Suprapubic skin (tissue), 4 donors: Measurements from ENCODE around the gene RASIP1.

Experiments
- EP300 ChIP-seq: sonication (generic); formaldehyde crosslinking; IDR thresholded peaks from one replicate; pipeline ENCODE4 v1.6.1; 2017; ENCODE audit warnings: antibody characterized with exemption
- POLR2AphosphoS5 ChIP-seq, 3 donors: sonication (generic); formaldehyde crosslinking; IDR thresholded peaks; one replicate each; pipeline ENCODE4 v1.6.1; 2017; ENCODE audit warnings: antibody characterized with exemption in 3 of 3
- TF ChIP-seq, protein P1 (sequence below), 2 donors: fragments of 200-600 bp in 1 of 2; fragments of 450-650 bp in 1 of 2; sonication (generic) in 1 of 2; IDR thresholded peaks; one replicate each; pipeline ENCODE4 v1.5.1; 2016 to 2019; ENCODE audit warnings: antibody characterized with exemption in 2 of 2, mild to moderate bottlenecking in 1 of 2, moderate library complexity in 1 of 2

DNA sequence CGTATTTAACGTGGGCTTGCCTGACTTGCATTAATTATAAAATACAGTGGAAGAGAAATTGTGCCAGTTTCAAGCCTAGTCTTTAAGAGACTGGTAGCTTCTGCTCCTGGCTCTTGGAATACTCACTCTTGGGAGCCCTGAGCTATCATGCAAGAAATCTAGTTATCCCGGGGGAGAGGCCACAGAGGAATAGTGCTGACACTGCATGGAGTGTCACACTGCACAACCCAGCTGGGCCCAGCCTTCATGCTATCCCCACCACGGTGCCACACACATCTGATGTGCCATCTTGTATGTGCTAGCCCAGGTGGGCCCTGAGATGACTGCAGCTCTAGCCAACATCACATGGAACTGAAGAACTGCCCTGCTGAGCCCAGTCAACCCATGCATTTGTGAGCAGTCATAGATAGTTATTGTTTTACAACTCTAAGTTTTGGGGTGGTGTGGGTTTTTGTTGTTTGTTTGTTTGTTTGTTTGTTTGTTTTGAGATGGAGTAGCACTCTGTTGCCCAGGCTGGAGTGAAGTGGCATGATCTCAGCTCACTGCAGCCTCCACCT, 29.2 kb downstream of the RASIP1 start:
- TF ChIP-seq POLR2AphosphoS5 (IDR thresholded peaks at IDR 0.05) (no peak), EP300 (no peak)
- TF ChIP-seq, protein P1, sequence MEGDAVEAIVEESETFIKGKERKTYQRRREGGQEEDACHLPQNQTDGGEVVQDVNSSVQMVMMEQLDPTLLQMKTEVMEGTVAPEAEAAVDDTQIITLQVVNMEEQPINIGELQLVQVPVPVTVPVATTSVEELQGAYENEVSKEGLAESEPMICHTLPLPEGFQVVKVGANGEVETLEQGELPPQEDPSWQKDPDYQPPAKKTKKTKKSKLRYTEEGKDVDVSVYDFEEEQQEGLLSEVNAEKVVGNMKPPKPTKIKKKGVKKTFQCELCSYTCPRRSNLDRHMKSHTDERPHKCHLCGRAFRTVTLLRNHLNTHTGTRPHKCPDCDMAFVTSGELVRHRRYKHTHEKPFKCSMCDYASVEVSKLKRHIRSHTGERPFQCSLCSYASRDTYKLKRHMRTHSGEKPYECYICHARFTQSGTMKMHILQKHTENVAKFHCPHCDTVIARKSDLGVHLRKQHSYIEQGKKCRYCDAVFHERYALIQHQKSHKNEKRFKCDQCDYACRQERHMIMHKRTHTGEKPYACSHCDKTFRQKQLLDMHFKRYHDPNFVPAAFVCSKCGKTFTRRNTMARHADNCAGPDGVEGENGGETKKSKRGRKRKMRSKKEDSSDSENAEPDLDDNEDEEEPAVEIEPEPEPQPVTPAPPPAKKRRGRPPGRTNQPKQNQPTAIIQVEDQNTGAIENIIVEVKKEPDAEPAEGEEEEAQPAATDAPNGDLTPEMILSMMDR (IDR thresholded peaks at IDR 0.05), result no peak
